Neutrophil (primary cell): ENCODE data around the gene CTPS1.

Source experiments
- H3K27ac ChIP-seq: fragments of 200-600 bp; sonication (generic); 2 replicates; pipeline ENCODE4 v1.5.1; 2016; ENCODE audit warnings: mild to moderate bottlenecking, moderate library complexity
- H3K27me3 ChIP-seq: fragments of 200-600 bp; sonication (generic); 2 replicates; pipeline ENCODE4 v1.6.0; 2016; ENCODE audit warnings: mild to moderate bottlenecking
- H3K36me3 ChIP-seq: fragments of 200-600 bp; sonication (generic); 2 replicates; pipeline ENCODE4 v1.5.1; 2017
- H3K4me1 ChIP-seq, 2 experiments: fragments of 200-600 bp in 1 of 2; sonication (generic) in 1 of 2; 1 replicate in 1 of 2; 2 replicates in 1 of 2; pipeline versions ENCODE4 v1.5.1 to v1.6.1; 2013 to 2016; ENCODE audit warnings: low read depth in 1 of 2, low read length in 1 of 2, mild to moderate bottlenecking in 1 of 2, moderate library complexity in 1 of 2; ENCODE audit not compliant: control insufficient read depth in 1 of 2, insufficient read depth in 1 of 2
- H3K4me3 ChIP-seq, 2 experiments: fragments of 200-600 bp in 1 of 2; sonication (generic) in 1 of 2; 1 replicate in 1 of 2; 2 replicates in 1 of 2; pipeline ENCODE4 v1.5.1; 2013 to 2016; ENCODE audit warnings: low read depth in 1 of 2, low read length in 1 of 2, mild to moderate bottlenecking in 1 of 2, moderate library complexity in 1 of 2
- H3K9me3 ChIP-seq: fragments of 200-600 bp; sonication (generic); 2 replicates; pipeline ENCODE4 v1.5.1; 2016
- CTCF ChIP-seq: fragments of 200-600 bp; sonication (generic); IDR thresholded peaks from 2 replicates; pipeline ENCODE4 v1.5.1; 2016; ENCODE audit warnings: antibody characterized with exemption

Gene CTPS1

GRCh38 chr1:40938393-40938792, 41.1 kb upstream of the CTPS1 start:
- no peak overlapping the region for H3K27ac ChIP-seq
- no peak overlapping the region for H3K4me3 ChIP-seq
- no peaks in the 10 kb centered on the region for H3K27me3 ChIP-seq
- H3K36me3 ChIP-seq = no peaks in the 10 kb centered on the region
- TF ChIP-seq CTCF = no peak
- peaks cover 22 to 61% of the 10 kb centered on the region in 2 experiments for H3K4me1 ChIP-seq
- no peaks in the 10 kb centered on the region for H3K9me3 ChIP-seq

GRCh38 chr1:40939320-40940059, 40.0 kb upstream of the CTPS1 start:
- Histone ChIP-seq H3K4me1 (peaks cover 22 to 61% of the 10 kb centered on the region in 2 experiments), H3K4me3 (no peak overlapping the region), H3K27me3 (no peaks in the 10 kb centered on the region), H3K27ac (no peak overlapping the region), H3K9me3 (no peaks in the 10 kb centered on the region), H3K36me3 (no peaks in the 10 kb centered on the region)
- TF ChIP-seq CTCF = no peak

- no peak for TF ChIP-seq CTCF
- Histone ChIP-seq H3K36me3 (no peaks in the 10 kb centered on the region), H3K9me3 (no peaks in the 10 kb centered on the region), H3K27me3 (no peaks in the 10 kb centered on the region), H3K27ac (no peak overlapping the region), H3K4me1 (peaks cover 15 to 49% of the 10 kb centered on the region in 2 experiments), H3K4me3 (no peak overlapping the region)
Observed at GRCh38 chr1:40944326-40944725, 35.2 kb upstream of the CTPS1 start.

GRCh38 chr1:40944841-40945430, 34.6 kb upstream of the CTPS1 start:
- no peak overlapping the region for H3K27ac ChIP-seq

GRCh38 chr1:40945491-40945973, 34.0 kb upstream of the CTPS1 start:
- no peak overlapping the region for H3K4me3 ChIP-seq
- no peaks in the 10 kb centered on the region for H3K36me3 ChIP-seq
- TF ChIP-seq CTCF = no peak
- H3K27ac ChIP-seq = no peak overlapping the region
- H3K4me1 ChIP-seq = peaks cover 10 to 39% of the 10 kb centered on the region in 2 experiments
- no peaks in the 10 kb centered on the region for H3K9me3 ChIP-seq
- H3K27me3 ChIP-seq = no peaks in the 10 kb centered on the region

More at GRCh38 chr1:40944841-40945430, 34.6 kb upstream of the CTPS1 start:
- Histone ChIP-seq H3K4me1 (peaks cover 10 to 45% of the 10 kb centered on the region in 2 experiments), H3K36me3 (no peaks in the 10 kb centered on the region), H3K9me3 (no peaks in the 10 kb centered on the region), H3K4me3 (no peak overlapping the region), H3K27me3 (no peaks in the 10 kb centered on the region)
- no peak for TF ChIP-seq CTCF
